Stimulated activated CD8-positive, alpha-beta memory T cell treated with anti-CD3 and anti-CD28 coated beads, Interleukin-7, amount 100 ng/mL, for 1 hour (primary cell): ENCODE results near the gene DPM1.

ENCODE experiments used
- DNase-seq, 2 donors: peaks; one replicate each; pipeline ENCODE4 v3.0.0-alpha.2; 2020; ENCODE audit warnings: low read depth in 2 of 2

Gene DPM1

GRCh38 chr20:50957798-50958614 lies at the start of gene DPM1:
DPM1 (minus strand) TSS chr20:50958532; CDS start chr20:50958523, 9 bp downstream.
- DNase-seq, result peak; percentile 78 to 83

- DNase-seq, result no peak
Observed at GRCh38 chr20:51005214-51005613, 46.9 kb upstream of the DPM1 start.

- no peak for DNase-seq
Observed at GRCh38 chr20:51004781-51005180, 46.4 kb upstream of the DPM1 start.

GRCh38 chr20:51004305-51004727 lies 46.0 kb upstream of the DPM1 start:
- no peak for DNase-seq

- no peak for DNase-seq
Observed at GRCh38 chr20:51003753-51004152, 45.4 kb upstream of the DPM1 start.

- DNase-seq, result no peak
Observed at GRCh38 chr20:51002633-51003032, 44.3 kb upstream of the DPM1 start.

GRCh38 chr20:51001430-51002265 lies 43.3 kb upstream of the DPM1 start:
- no peak for DNase-seq

GRCh38 chr20:50999355-50999754 lies 41.0 kb upstream of the DPM1 start:
- DNase-seq, result no peak

- DNase-seq, result no peak
Observed at GRCh38 chr20:50996901-50997865, 38.9 kb upstream of the DPM1 start.

- no peak for DNase-seq
Observed at GRCh38 chr20:50995506-50995905, 37.2 kb upstream of the DPM1 start.

- DNase-seq, result no peak
Observed at GRCh38 chr20:50993876-50994275, 35.5 kb upstream of the DPM1 start.

GRCh38 chr20:50992733-50993457 lies 34.6 kb upstream of the DPM1 start:
- DNase-seq, result no peak

GRCh38 chr20:50992336-50992732 lies 34.0 kb upstream of the DPM1 start:
- no peak for DNase-seq

GRCh38 chr20:50991076-50991475 lies 32.7 kb upstream of the DPM1 start:
- no peak for DNase-seq

- peak in 1 of 2 donors; percentile 22 for DNase-seq
Observed at GRCh38 chr20:50987493-50988210, 29.3 kb upstream of the DPM1 start.

- DNase-seq, result no peak
Observed at GRCh38 chr20:50983321-50983720, 25.0 kb upstream of the DPM1 start.

- DNase-seq, result no peak
Observed at GRCh38 chr20:50982363-50982762, 24.0 kb upstream of the DPM1 start.

- no peak for DNase-seq
Observed at GRCh38 chr20:50981714-50982048, 23.3 kb upstream of the DPM1 start.

GRCh38 chr20:50980851-50981713 lies 22.8 kb upstream of the DPM1 start:
- DNase-seq, result peak; percentile 22 to 43
